Stomach smooth muscle (tissue), 2 donors: Measurements from ENCODE around the gene SERPINF2.
"Not testable (repeated sequence)": the region's sequence is repeated elsewhere in the genome, so short reads cannot be mapped to it uniquely, and the experiment has no call there.

ENCODE experiments used
- H3K27ac ChIP-seq: one replicate; pipeline ENCODE4 v1.7.0; 2013; ENCODE audit warnings: mild to moderate bottlenecking, low read length, inconsistent platforms
- H3K27me3 ChIP-seq, 2 donors: one replicate each; pipeline ENCODE4 v1.7.0; 2013; ENCODE audit warnings: low read length in 2 of 2; ENCODE audit not compliant: insufficient read depth in 2 of 2, control insufficient read depth in 1 of 2
- H3K36me3 ChIP-seq, 2 donors: one replicate each; pipeline ENCODE4 v1.7.0; 2013; ENCODE audit warnings: low read length in 2 of 2; ENCODE audit not compliant: control insufficient read depth in 2 of 2, insufficient read depth in 2 of 2
- H3K4me1 ChIP-seq: one replicate; pipeline ENCODE4 v1.7.0; 2013; ENCODE audit warnings: low read length; ENCODE audit not compliant: control insufficient read depth, insufficient read depth
- H3K4me3 ChIP-seq, 2 donors: one replicate each; pipeline ENCODE4 v1.7.0; 2013; ENCODE audit warnings: low read length in 2 of 2
- H3K9ac ChIP-seq, 2 donors: one replicate each; pipeline ENCODE4 v1.7.0; 2013; ENCODE audit warnings: low read length in 2 of 2, mild to moderate bottlenecking in 1 of 2
- H3K9me3 ChIP-seq, 2 donors: one replicate each; pipeline ENCODE4 v1.7.0; 2013; ENCODE audit warnings: low read length in 2 of 2; ENCODE audit not compliant: control insufficient read depth in 2 of 2
- donor health status: healthy.
- donor health status: Pancreatic carcinoma.

The SERPINF2 gene

DNA sequence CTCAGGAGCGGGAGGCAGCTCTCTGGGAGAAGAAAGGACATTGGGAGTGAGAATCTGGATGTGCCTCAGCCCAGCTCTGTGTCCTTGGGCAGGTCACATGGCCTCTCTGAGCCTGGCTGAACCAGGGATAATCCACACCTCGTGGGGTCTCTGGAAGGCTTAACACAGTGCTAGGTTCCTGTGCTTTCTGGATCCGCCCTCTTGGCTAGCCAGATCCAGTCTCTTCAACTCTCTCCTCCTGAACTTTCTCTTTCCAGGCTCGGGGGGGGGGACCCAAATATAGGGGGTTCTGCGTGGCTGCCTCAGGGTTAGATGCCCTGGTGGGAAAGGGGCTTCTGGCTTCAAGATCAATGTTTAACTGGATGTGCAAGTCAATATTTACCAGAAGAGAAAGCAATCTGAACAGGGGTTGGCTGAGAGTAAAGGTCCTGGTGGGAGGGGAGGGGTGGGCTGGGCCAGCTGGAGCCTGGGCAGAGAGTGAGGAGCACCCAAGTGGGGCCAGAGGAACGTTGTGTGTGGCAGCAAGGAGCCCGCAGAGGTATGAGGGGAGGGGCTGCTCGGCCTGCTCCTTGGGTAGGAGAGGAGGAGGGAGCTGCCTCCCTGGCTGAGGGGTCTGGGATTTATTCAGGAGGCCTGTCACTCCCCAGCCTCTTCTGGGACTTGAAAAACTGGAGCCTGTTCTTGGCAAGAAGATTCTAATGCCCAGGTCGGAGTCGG is at the start of gene SERPINF2:
Gene SERPINF2 (plus strand): TSS at position 501 of the 717 bp plus-strand sequence. CDS start 2,125 bp downstream, outside the sequence.
- no peak within 1 kb of the TSS for H3K27ac ChIP-seq
- no peaks in the 10 kb centered on the region for H3K4me1 ChIP-seq
- H3K27me3 ChIP-seq, result no peaks in the 10 kb centered on the region
- peaks cover 3% of the 10 kb centered on the region in 2 donors for H3K36me3 ChIP-seq
- H3K4me3 ChIP-seq, result no peak within 1 kb of the TSS
- no peaks in the 10 kb centered on the region for H3K9me3 ChIP-seq
- H3K9ac ChIP-seq, result no peak within 1 kb of the TSS

GRCh38 chr17:1693339-1693738 is 49.3 kb upstream of the SERPINF2 start:
- Histone ChIP-seq H3K4me1 (no peaks in the 10 kb centered on the region), H3K27ac (no peak overlapping the region), H3K27me3 (no peaks in the 10 kb centered on the region), H3K9me3 (no peaks in the 10 kb centered on the region), H3K4me3 (no peak overlapping the region), H3K36me3 (no peaks in the 10 kb centered on the region), H3K9ac (no peak overlapping the region)

- Histone ChIP-seq H3K4me3 (no peak overlapping the region), H3K4me1 (no peaks in the 10 kb centered on the region), H3K27me3 (no peaks in the 10 kb centered on the region), H3K9me3 (no peaks in the 10 kb centered on the region), H3K36me3 (no peaks in the 10 kb centered on the region), H3K27ac (no peak overlapping the region), H3K9ac (no peak overlapping the region)
Measured at GRCh38 chr17:1695365-1695764, 47.3 kb upstream of the SERPINF2 start.

DNA sequence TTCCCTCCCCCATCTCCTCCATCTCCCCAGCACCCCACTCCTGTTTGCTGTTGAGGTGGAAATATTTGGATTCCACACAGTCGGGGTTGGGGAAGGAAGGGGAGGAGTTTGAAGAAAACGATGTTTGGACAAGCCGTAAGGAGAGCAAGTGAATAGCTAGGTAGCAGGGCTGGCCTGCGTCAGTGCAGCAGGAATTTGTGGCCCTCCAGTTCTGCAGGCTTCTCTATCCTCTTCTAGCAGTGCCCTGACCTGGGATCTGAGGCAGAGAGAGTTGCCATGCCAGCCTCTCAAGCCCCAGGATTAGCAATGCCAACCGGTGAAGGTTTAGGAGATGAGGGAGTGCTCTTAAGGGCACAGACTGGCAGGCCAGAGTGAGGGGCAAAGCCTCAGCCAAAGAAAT is 45.0 kb upstream of the SERPINF2 start:
- no peaks in the 10 kb centered on the region for H3K27me3 ChIP-seq
- no peak overlapping the region for H3K27ac ChIP-seq
- H3K4me1 ChIP-seq, result no peaks in the 10 kb centered on the region
- H3K36me3 ChIP-seq, result no peaks in the 10 kb centered on the region
- no peak overlapping the region for H3K4me3 ChIP-seq
- no peak overlapping the region for H3K9ac ChIP-seq
- no peaks in the 10 kb centered on the region for H3K9me3 ChIP-seq

DNA sequence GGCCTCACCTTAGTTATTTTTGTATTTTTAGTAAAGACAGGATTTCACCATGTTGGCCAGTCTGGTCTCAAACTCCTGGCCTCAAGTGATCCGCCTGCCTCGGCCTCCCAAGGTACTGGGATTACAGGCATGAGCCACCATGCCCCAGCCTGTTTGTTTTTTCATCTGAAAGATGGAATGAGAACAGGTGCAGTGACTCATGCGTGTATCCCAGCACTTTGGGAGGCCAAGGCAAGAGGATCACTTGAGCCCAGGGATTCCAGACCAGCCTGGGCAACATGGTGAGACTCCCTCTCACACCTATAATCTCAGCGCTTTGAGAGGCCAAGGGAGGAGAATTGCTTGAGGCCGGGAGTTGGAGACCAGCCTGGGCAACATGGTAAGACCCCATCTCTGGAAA is 42.8 kb upstream of the SERPINF2 start:
- not testable (repeated sequence) for H3K9ac ChIP-seq, H3K27ac ChIP-seq, H3K36me3 ChIP-seq, H3K4me1 ChIP-seq, H3K9me3 ChIP-seq, H3K4me3 ChIP-seq, H3K27me3 ChIP-seq

GRCh38 chr17:1703063-1703462 is 39.6 kb upstream of the SERPINF2 start:
- Histone ChIP-seq H3K36me3 (peaks cover 0 to 2% of the 10 kb centered on the region in 2 donors), H3K4me3 (no peak overlapping the region), H3K9me3 (no peaks in the 10 kb centered on the region), H3K27ac (no peak overlapping the region), H3K9ac (no peak overlapping the region), H3K4me1 (peaks cover 3% of the 10 kb centered on the region), H3K27me3 (no peaks in the 10 kb centered on the region)

DNA sequence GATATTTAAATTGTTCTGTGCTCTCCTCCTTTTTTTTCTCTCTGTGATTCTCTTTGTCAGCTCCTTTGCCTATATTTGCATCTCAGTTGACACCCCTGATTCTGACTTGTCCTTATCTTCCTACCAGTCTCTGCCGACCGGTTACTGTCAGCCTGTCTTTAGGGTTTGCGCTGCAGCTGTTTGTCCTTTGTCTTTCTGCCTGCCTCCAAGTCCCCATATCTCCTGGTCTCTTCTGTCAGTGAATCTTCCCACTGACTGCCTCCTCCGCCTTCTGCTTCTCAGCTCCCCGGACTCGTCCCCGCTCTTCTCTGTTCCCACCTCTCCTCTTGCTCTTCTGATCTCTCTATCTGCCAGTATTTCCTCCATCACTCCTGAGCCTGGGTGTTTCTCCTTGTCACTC is 37.7 kb upstream of the SERPINF2 start:
- Histone ChIP-seq H3K9ac (no peak overlapping the region), H3K36me3 (peaks cover 0 to 2% of the 10 kb centered on the region in 2 donors), H3K4me3 (no peak overlapping the region), H3K4me1 (peaks cover 7% of the 10 kb centered on the region), H3K27ac (no peak overlapping the region), H3K27me3 (no peaks in the 10 kb centered on the region), H3K9me3 (no peaks in the 10 kb centered on the region)

GRCh38 chr17:1707107-1707506 is 35.6 kb upstream of the SERPINF2 start:
- Histone ChIP-seq H3K27ac (no peak overlapping the region), H3K4me3 (no peak overlapping the region), H3K27me3 (no peaks in the 10 kb centered on the region), H3K4me1 (peaks cover 19% of the 10 kb centered on the region), H3K9ac (no peak overlapping the region), H3K9me3 (no peaks in the 10 kb centered on the region), H3K36me3 (peaks cover 5 to 9% of the 10 kb centered on the region in 2 donors)

DNA sequence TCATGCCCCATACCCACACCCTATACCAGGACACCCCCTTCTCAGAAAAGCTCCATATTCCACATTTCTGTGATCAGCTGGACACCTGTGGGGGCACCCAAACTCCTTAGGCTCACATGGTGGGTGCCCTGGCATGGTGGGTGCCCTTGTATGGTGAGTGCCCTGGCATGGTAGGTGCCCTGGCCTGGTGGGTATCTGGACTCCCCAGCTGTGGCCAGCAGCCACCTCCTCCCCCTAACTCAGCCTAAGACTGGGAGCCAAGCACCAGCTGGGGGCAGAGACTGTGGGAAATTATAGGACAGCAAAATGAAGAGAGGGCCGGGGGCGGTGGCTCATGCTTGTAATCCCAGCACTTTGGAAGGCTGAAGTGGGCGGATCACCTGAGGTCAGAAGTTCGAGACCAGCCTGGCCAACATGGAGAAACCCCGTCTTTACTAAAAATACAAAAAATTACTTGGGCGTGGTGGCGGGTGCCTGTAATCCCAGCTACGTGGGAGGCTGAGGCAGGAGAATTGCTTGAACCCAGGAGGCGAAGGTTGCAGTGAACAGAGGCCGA is 33.8 kb upstream of the SERPINF2 start:
- H3K9me3 ChIP-seq, H3K27ac ChIP-seq, H3K4me3 ChIP-seq, H3K9ac ChIP-seq, H3K27me3 ChIP-seq: not testable (repeated sequence)
- peaks cover 20 to 26% of the 10 kb centered on the region in 2 donors for H3K36me3 ChIP-seq
- H3K4me1 ChIP-seq, result peaks cover 32% of the 10 kb centered on the region

DNA sequence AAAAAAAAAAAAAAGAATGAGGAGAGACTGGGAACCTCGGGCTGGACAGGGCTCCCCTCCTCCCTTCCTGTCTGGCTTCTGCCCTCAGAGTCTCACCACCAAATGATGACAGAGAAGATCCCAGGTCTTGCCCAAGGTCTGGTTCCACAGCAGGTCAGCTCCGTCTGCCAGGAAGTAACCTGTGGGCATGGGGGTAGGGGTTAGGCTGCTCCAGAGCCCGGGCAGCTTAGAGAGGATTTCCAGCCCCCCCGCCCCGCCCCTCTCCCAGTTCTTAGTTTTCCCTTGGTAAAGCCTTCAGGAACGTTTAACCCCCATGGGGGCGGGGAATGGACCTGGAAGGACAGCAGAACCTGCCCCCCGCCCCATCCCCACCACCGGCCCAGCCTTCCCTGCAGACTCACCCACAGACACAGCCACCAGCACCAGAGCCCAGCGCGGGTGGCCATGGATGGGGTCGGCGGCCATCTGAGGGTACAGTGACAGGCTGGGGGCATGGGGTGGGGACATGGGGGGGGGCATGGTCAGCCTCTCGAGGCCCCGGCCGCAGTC is 33.2 kb upstream of the SERPINF2 start:
- Histone ChIP-seq H3K36me3 (peaks cover 20 to 27% of the 10 kb centered on the region in 2 donors), H3K27me3 (no peaks in the 10 kb centered on the region), H3K27ac (no peak overlapping the region), H3K9me3 (no peaks in the 10 kb centered on the region), H3K4me3 (peak overlapping the region; percentile 67 to 78), H3K4me1 (peaks cover 38% of the 10 kb centered on the region), H3K9ac (no peak overlapping the region)
